ENCODE results near the gene P2RX2.

GRCh38 chr12:132591107-132591935, 27.3 kb upstream of the P2RX2 start:
- TF ChIP-seq CTCF (IDR thresholded peaks at IDR 0.05; ENCODE audit: low read depth, low read length, poor library complexity, severe bottlenecking) (no peak), EZH2phosphoT487 (IDR thresholded peaks at IDR 0.05; ENCODE audit: borderline replicate concordance, low read length) (no peak)
